ENCODE data around the gene CNPY1. TPM values are rescaled to one million over a fixed set of nuclear protein-coding genes. Genes with fewer than 3 reads are reported as not detected.

The CNPY1 gene
- total RNA-seq, 1 experiment from 2014 or later: not detected

DNA sequence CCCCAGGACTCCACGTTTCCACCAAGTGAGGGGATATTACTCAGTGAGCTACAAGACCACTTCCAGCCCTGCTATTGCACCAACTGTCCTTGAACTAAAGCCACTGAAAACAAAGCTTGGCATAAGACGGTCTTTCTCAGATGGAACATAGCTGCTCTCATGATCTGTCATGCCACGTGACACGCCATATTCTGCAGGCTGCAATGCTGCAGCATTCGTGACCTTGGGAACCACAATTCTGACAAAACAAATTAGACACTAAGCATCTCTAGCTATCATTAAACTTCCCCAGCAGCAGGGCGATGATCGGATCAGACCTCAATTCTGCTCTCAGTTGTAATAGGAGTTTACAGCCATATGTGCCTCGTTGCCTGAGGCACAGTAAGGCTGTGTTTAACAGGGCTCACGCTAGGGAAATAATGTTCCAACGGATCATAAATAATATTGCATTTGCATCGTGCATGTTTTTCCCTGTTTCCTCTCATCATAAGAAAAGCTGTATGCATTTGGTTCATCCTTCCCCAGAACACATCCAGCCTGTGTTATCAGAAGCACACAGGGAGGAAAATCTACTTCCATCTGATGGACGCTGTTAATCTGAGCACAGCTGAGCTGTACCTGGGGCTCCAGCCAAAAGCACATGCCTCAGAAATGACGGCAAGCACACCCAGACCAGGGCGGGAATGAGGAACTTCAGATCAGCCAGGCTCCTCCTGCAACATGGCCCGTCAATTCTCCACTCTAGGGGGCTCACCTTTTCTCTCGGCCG, 38.6 kb upstream of the CNPY1 start:
- Histone ChIP-seq H3K9me2 (ENCODE audit: insufficient read depth) (no peaks in the 10 kb centered on the region), H3K79me2 (ENCODE audit: low read depth) (no peaks in the 10 kb centered on the region), H3K4me3 (no peak overlapping the region), H3K4me1 (replicated peaks; ENCODE audit: insufficient read depth) (no peaks in the 10 kb centered on the region), H3K4me2 (no peak overlapping the region), H4K20me1 (ENCODE audit: insufficient read depth) (no peaks in the 10 kb centered on the region), H3K27me3 (ENCODE audit: insufficient read depth, low read depth) (peaks cover 100% of the 10 kb centered on the region), H3K36me3 (ENCODE audit: low read depth) (no peaks in the 10 kb centered on the region), H3K27ac (no peak overlapping the region), H3F3A (ENCODE audit: insufficient read depth, low read depth) (no peaks in the 10 kb centered on the region; the same call in 1 of the 2 replicates), H2AFZ (no peak overlapping the region), H3K9me3 (ENCODE audit: insufficient read depth, low read depth) (no peaks in the 10 kb centered on the region)
- no peak for DNase-seq
- BruUV-seq (replicated peaks): no TSS peak
- TF ChIP-seq CTCF (conservative IDR thresholded peaks at IDR 0.05) (no peak), EZH2 (IDR thresholded peaks at IDR 0.05; ENCODE audit: low read depth) (no peak)
- ChIA-PET POLR2A (ENCODE audit: unreplicated experiment) (no interaction called here), CTCF (no interaction called here)
- intact Hi-C loops (cut with micrococcal nuclease; ENCODE audit: unreplicated experiment): no loop called here

DNA sequence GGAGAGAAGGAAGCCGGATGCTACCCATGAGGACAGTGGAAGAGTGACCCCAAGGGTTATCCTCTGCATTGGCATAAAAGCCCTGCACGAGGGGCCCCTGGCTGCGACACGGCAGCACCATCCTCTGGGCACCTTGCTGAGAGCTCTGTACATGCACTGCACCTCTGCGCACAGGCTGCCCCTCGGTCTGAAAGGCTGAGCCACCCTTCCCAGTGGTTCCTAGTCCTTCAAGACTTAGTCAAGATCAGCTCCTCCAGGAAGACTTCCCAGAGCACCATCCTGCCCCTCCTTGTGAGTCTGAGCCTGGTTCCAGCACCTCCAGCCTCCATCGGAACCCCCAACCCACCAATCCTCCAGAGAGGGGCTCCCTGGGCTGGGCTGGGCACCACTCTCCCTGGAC, 37.9 kb upstream of the CNPY1 start:
- no peaks in the 10 kb centered on the region for H3K9me3 ChIP-seq (ENCODE audit: insufficient read depth, low read depth)
- H4K20me1 ChIP-seq (ENCODE audit: insufficient read depth): no peaks in the 10 kb centered on the region
- CTCF ChIA-PET: no interaction called here
- no peaks in the 10 kb centered on the region for H3K79me2 ChIP-seq (ENCODE audit: low read depth)
- BruUV-seq (replicated peaks): no TSS peak
- peaks cover 98% of the 10 kb centered on the region for H3K27me3 ChIP-seq (ENCODE audit: insufficient read depth, low read depth)
- H3K27ac ChIP-seq: no peak overlapping the region
- no peaks in the 10 kb centered on the region for H3K4me1 ChIP-seq (replicated peaks; ENCODE audit: insufficient read depth)
- intact Hi-C loops (cut with micrococcal nuclease; ENCODE audit: unreplicated experiment): no loop called here
- no peaks in the 10 kb centered on the region; the same call in 1 of the 2 replicates for H3F3A ChIP-seq (ENCODE audit: insufficient read depth, low read depth)
- no peaks in the 10 kb centered on the region for H3K9me2 ChIP-seq (ENCODE audit: insufficient read depth)
- DNase-seq: no peak
- no peak overlapping the region for H3K4me2 ChIP-seq
- TF ChIP-seq EZH2 (IDR thresholded peaks at IDR 0.05; ENCODE audit: low read depth) (no peak), CTCF (conservative IDR thresholded peaks at IDR 0.05) (no peak)
- no peak overlapping the region for H3K4me3 ChIP-seq
- H2AFZ ChIP-seq: no peak overlapping the region
- POLR2A ChIA-PET (ENCODE audit: unreplicated experiment): no interaction called here
- H3K36me3 ChIP-seq (ENCODE audit: low read depth): no peaks in the 10 kb centered on the region

DNA sequence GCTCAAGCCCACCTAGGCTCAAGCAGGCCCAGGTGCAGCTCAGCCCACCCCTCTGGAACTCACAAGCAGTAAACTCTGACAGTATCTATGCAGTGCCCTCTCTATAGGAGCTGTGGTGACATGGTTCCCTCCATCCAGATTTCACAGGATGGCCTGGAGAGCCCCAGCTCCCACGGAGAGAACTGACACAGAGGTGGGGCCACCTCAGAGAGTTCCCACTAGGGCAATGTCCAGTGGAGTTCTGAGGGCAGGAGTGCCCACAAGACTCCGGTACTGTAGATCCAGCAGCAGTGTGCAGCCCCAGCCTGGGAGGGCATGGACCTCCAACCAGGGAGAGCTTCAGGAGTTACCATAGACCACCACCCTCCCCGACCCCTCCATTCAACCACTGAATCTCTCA, 37.3 kb upstream of the CNPY1 start:
- no peaks in the 10 kb centered on the region for H3K9me3 ChIP-seq (ENCODE audit: insufficient read depth, low read depth)
- intact Hi-C loops (cut with micrococcal nuclease; ENCODE audit: unreplicated experiment): no loop called here
- ChIA-PET POLR2A (ENCODE audit: unreplicated experiment) (no interaction called here), CTCF (no interaction called here)
- H3K27ac ChIP-seq: no peak overlapping the region
- BruUV-seq (replicated peaks): no TSS peak
- no peaks in the 10 kb centered on the region for H3K9me2 ChIP-seq (ENCODE audit: insufficient read depth)
- no peaks in the 10 kb centered on the region for H3K79me2 ChIP-seq (ENCODE audit: low read depth)
- DNase-seq: no peak
- H3K4me3 ChIP-seq: no peak overlapping the region
- no peaks in the 10 kb centered on the region; the same call in 1 of the 2 replicates for H3F3A ChIP-seq (ENCODE audit: insufficient read depth, low read depth)
- H3K4me1 ChIP-seq (replicated peaks; ENCODE audit: insufficient read depth): no peaks in the 10 kb centered on the region
- TF ChIP-seq CTCF (conservative IDR thresholded peaks at IDR 0.05) (no peak), EZH2 (IDR thresholded peaks at IDR 0.05; ENCODE audit: low read depth) (no peak)
- no peaks in the 10 kb centered on the region for H3K36me3 ChIP-seq (ENCODE audit: low read depth)
- H3K27me3 ChIP-seq (ENCODE audit: insufficient read depth, low read depth): peaks cover 95% of the 10 kb centered on the region
- no peaks in the 10 kb centered on the region for H4K20me1 ChIP-seq (ENCODE audit: insufficient read depth)
- no peak overlapping the region for H3K4me2 ChIP-seq
- no peak overlapping the region for H2AFZ ChIP-seq
